H9 (cell line): Measurements from ENCODE around the gene CSF2. TPM values are rescaled to one million over a fixed set of nuclear protein-coding genes. Genes with fewer than 3 reads are reported as not detected.

Experiments used
- DNase-seq: peaks from one replicate; pipeline ENCODE4 v3.0.0-alpha.2; 2017
- H2AFZ ChIP-seq: one replicate; pipeline ENCODE4 v1.6.1; 2013; ENCODE audit warnings: mild to moderate bottlenecking, low read length, control low read depth, moderate library complexity
- H2AK5ac ChIP-seq: 2 replicates; pipeline ENCODE4 v1.6.1; 2013; ENCODE audit warnings: low read length, control low read depth, mixed read lengths; ENCODE audit not compliant: insufficient read length
- H2BK120ac ChIP-seq: one replicate; pipeline ENCODE4 v1.6.1; 2013; ENCODE audit warnings: low read depth, mild to moderate bottlenecking, low read length, control low read depth, inconsistent platforms; ENCODE audit not compliant: poor library complexity, severe bottlenecking
- H2BK12ac ChIP-seq: 2 replicates; pipeline ENCODE4 v1.6.1; 2013; ENCODE audit warnings: low read length, control low read depth, mixed read lengths, low read depth; ENCODE audit not compliant: insufficient read length
- H2BK15ac ChIP-seq: 2 replicates; pipeline ENCODE4 v1.6.1; 2013; ENCODE audit warnings: low read depth, low read length, control low read depth
- H2BK20ac ChIP-seq: one replicate; pipeline ENCODE4 v1.6.1; 2013; ENCODE audit warnings: low read depth, mild to moderate bottlenecking, low read length, control low read depth, inconsistent platforms; ENCODE audit not compliant: poor library complexity, severe bottlenecking
- H2BK5ac ChIP-seq: 2 replicates; pipeline ENCODE4 v1.6.1; 2013; ENCODE audit warnings: low read length, control low read depth, mixed read lengths; ENCODE audit not compliant: insufficient read length
- H3K14ac ChIP-seq: 2 replicates; pipeline ENCODE4 v1.6.1; 2013; ENCODE audit warnings: low read length, control low read depth; ENCODE audit not compliant: insufficient read depth
- H3K18ac ChIP-seq: 2 replicates; pipeline ENCODE4 v1.6.1; 2013; ENCODE audit warnings: low read depth, mild to moderate bottlenecking, mixed read lengths, low read length, control low read depth; ENCODE audit not compliant: insufficient read length
- H3K23ac ChIP-seq: 2 replicates; pipeline ENCODE4 v1.6.1; 2013; ENCODE audit warnings: low read length, control low read depth, mixed read lengths, low read depth; ENCODE audit not compliant: insufficient read length
- H3K23me2 ChIP-seq: 2 replicates; pipeline ENCODE4 v1.6.1; 2013; ENCODE audit warnings: low read depth, mild to moderate bottlenecking, mixed read lengths, low read length, control low read depth; ENCODE audit not compliant: insufficient read length, poor library complexity, severe bottlenecking
- H3K27ac ChIP-seq: 2 replicates; pipeline ENCODE4 v1.5.1; 2013; ENCODE audit warnings: low read length, control low read depth, mixed read lengths, low read depth; ENCODE audit not compliant: insufficient read length
- H3K27me3 ChIP-seq: 2 replicates; pipeline ENCODE4 v1.6.1; 2013; ENCODE audit warnings: low read length, control low read depth, inconsistent platforms; ENCODE audit not compliant: insufficient read depth
- H3K4ac ChIP-seq: 2 replicates; pipeline ENCODE4 v1.6.1; 2013; ENCODE audit warnings: low read depth, mild to moderate bottlenecking, control low read depth, inconsistent platforms, low read length, moderate library complexity
- H3K4me1 ChIP-seq: 2 replicates; pipeline ENCODE4 v1.6.1; 2013; ENCODE audit warnings: low read length, control low read depth, inconsistent platforms; ENCODE audit not compliant: insufficient read depth
- H3K4me2 ChIP-seq: 2 replicates; pipeline ENCODE4 v1.6.1; 2013; ENCODE audit warnings: low read length, control low read depth, mixed read lengths; ENCODE audit not compliant: insufficient read length, insufficient read depth
- H3K56ac ChIP-seq: 2 replicates; pipeline ENCODE4 v1.6.1; 2013; ENCODE audit warnings: low read depth, mild to moderate bottlenecking, mixed read lengths, low read length, control low read depth; ENCODE audit not compliant: insufficient read length
- H3K79me1 ChIP-seq: 2 replicates; pipeline ENCODE4 v1.6.1; 2013; ENCODE audit warnings: low read depth, mild to moderate bottlenecking, moderate library complexity, low read length, control low read depth, inconsistent platforms; ENCODE audit not compliant: insufficient read depth, poor library complexity, severe bottlenecking
- H3K79me2 ChIP-seq: 2 replicates; pipeline ENCODE4 v1.6.1; 2013; ENCODE audit warnings: low read length, control low read depth, inconsistent platforms; ENCODE audit not compliant: insufficient read depth
- H3K9ac ChIP-seq: 2 replicates; pipeline ENCODE4 v1.6.1; 2013; ENCODE audit warnings: low read length, control low read depth, mixed read lengths; ENCODE audit not compliant: insufficient read length; ENCODE audit errors: extremely low read depth
- H3K9me3 ChIP-seq: one replicate; pipeline ENCODE4 v1.6.1; 2013; ENCODE audit warnings: low read depth, low read length, inconsistent platforms; ENCODE audit not compliant: control insufficient read depth
- H3T11ph ChIP-seq: one replicate; pipeline ENCODE4 v1.6.1; 2013; ENCODE audit warnings: mild to moderate bottlenecking, low read length, control low read depth, inconsistent platforms
- H4K20me1 ChIP-seq: one replicate; pipeline ENCODE4 v1.6.1; 2013; ENCODE audit not compliant: control insufficient read depth, insufficient read length, insufficient read depth
- H4K5ac ChIP-seq: 2 replicates; pipeline ENCODE4 v1.6.1; 2013; ENCODE audit warnings: low read depth, mild to moderate bottlenecking, mixed read lengths, low read length, control low read depth; ENCODE audit not compliant: insufficient read length
- H4K8ac ChIP-seq: replicated peaks from 2 replicates; pipeline ENCODE4 v1.6.1; 2013; ENCODE audit warnings: low read length, control low read depth, mixed read lengths, low read depth; ENCODE audit not compliant: insufficient read length
- H4K91ac ChIP-seq: 2 replicates; pipeline ENCODE4 v1.6.1; 2013; ENCODE audit warnings: low read depth, mild to moderate bottlenecking, moderate library complexity, mixed read lengths, low read length, control low read depth; ENCODE audit not compliant: insufficient read length
- H3K27ac Mint-ChIP-seq, 3 experiments: 2 replicates in 2 of 3; 3 replicates in 1 of 3; pipeline ENCODE4 v1.8.0; 2020 to 2021; ENCODE audit warnings: mixed read lengths in 3 of 3, mild to moderate bottlenecking in 1 of 3, moderate library complexity in 1 of 3
- H3K27me3 Mint-ChIP-seq: 2 replicates; pipeline ENCODE4 v1.8.0; 2021; ENCODE audit warnings: low read depth, mild to moderate bottlenecking, moderate library complexity, mixed read lengths
- H3K36me3 Mint-ChIP-seq, 3 experiments: 2 replicates in 2 of 3; 3 replicates in 1 of 3; pipeline ENCODE4 v1.8.0; 2020 to 2021; ENCODE audit warnings: low read depth in 3 of 3, mixed read lengths in 3 of 3; ENCODE audit not compliant: insufficient read depth in 1 of 3
- H3K4me1 Mint-ChIP-seq, 2 experiments: 2 replicates each; pipeline ENCODE4 v1.8.0; 2020; ENCODE audit warnings: mixed read lengths in 2 of 2
- H3K4me3 Mint-ChIP-seq, 2 experiments: 2 replicates in 1 of 2; 3 replicates in 1 of 2; pipeline ENCODE4 v1.8.0; 2020 to 2021; ENCODE audit warnings: mild to moderate bottlenecking in 2 of 2, mixed read lengths in 2 of 2, moderate library complexity in 1 of 2
- H3K9me3 Mint-ChIP-seq, 2 experiments: 2 replicates in 1 of 2; 3 replicates in 1 of 2; pipeline ENCODE4 v1.8.0; 2020; ENCODE audit warnings: mild to moderate bottlenecking in 2 of 2, mixed read lengths in 2 of 2, moderate library complexity in 1 of 2
- WGBS: extraction: QIAGEN DNeasy Blood & Tissue Kit; methylation state at CpG from one replicate; pipeline ENCODE4 v1.1.7; 2013; ENCODE audit warnings: missing lambda C conversion rate, low lambda C conversion rate, mixed read lengths; ENCODE audit not compliant: insufficient read length; ENCODE audit errors: extremely low coverage; 5-methylcytosine and 5-hydroxymethylcytosine counted together
- total RNA-seq: library from RNA; stranded (reverse); gene quantifications from 2 replicates; pipeline ENCODE4 v1.2.1, GENCODE V29; 2021
- TF ChIP-seq, protein P1 (sequence below): fragments of 200-600 bp; sonication (generic); conservative IDR thresholded peaks from 3 replicates; pipeline ENCODE4 v1.8.0; 2021; ENCODE audit warnings: antibody characterized with exemption, mild to moderate bottlenecking

The CSF2 gene
- total RNA-seq, 1 experiment from 2014 or later = not detected

- Histone ChIP-seq H3T11ph (no peak overlapping the region), H3K27ac (no peak overlapping the region), H3K56ac (no peak overlapping the region), H2AK5ac (no peak overlapping the region), H3K79me1 (no peaks in the 10 kb centered on the region), H3K23ac (no peak overlapping the region), H3K27me3 (no peaks in the 10 kb centered on the region), H3K14ac (no peak overlapping the region), H4K20me1 (no peaks in the 10 kb centered on the region), H4K8ac (no peak overlapping the region), H3K9me3 (no peaks in the 10 kb centered on the region), H4K5ac (no peak overlapping the region), H2BK5ac (no peak overlapping the region), H4K91ac (no peak overlapping the region), H3K18ac (no peak overlapping the region), H2AFZ (no peak overlapping the region), H2BK20ac (no peak overlapping the region), H2BK15ac (no peak overlapping the region), H3K23me2 (no peaks in the 10 kb centered on the region), H3K4ac (no peak overlapping the region), H3K4me1 (no peaks in the 10 kb centered on the region), H3K79me2 (no peaks in the 10 kb centered on the region), H2BK12ac (no peak overlapping the region), H3K4me2 (no peak overlapping the region), H2BK120ac (no peak overlapping the region), H3K9ac (no peak overlapping the region)
- no peak overlapping the region for H3K4me3 Mint-ChIP-seq
- no peaks in the 10 kb centered on the region for H3K9me3 Mint-ChIP-seq
- no peak overlapping the region for H3K27ac Mint-ChIP-seq
- H3K36me3 Mint-ChIP-seq = no peaks in the 10 kb centered on the region
- DNase-seq = peak; percentile 12
- TF ChIP-seq, protein P1, sequence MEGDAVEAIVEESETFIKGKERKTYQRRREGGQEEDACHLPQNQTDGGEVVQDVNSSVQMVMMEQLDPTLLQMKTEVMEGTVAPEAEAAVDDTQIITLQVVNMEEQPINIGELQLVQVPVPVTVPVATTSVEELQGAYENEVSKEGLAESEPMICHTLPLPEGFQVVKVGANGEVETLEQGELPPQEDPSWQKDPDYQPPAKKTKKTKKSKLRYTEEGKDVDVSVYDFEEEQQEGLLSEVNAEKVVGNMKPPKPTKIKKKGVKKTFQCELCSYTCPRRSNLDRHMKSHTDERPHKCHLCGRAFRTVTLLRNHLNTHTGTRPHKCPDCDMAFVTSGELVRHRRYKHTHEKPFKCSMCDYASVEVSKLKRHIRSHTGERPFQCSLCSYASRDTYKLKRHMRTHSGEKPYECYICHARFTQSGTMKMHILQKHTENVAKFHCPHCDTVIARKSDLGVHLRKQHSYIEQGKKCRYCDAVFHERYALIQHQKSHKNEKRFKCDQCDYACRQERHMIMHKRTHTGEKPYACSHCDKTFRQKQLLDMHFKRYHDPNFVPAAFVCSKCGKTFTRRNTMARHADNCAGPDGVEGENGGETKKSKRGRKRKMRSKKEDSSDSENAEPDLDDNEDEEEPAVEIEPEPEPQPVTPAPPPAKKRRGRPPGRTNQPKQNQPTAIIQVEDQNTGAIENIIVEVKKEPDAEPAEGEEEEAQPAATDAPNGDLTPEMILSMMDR = no peak
- peaks cover 3 to 14% of the 10 kb centered on the region in 2 experiments; a peak in 2 of 4 replicates for H3K4me1 Mint-ChIP-seq
- peaks cover 2% of the 10 kb centered on the region; the same call in 1 of the 2 replicates for H3K27me3 Mint-ChIP-seq
- no CpG with 5 or more reads among the region's 12 CpGs for WGBS
These were observed 15.9 kb upstream of the CSF2 start for GRCh38 chr5:132057498-132058255.
